GM12878 (cell line): ENCODE measurements around the gene MORF4L2. TPM values are rescaled to one million over a fixed set of nuclear protein-coding genes. Genes with fewer than 3 reads are reported as not detected.

Experiments used
- ATAC-seq: fragments of 200-7000 bp; cut with Tn5 transposase; 3 replicates; pipeline ENCODE4 v1.9.1; 2020; ENCODE audit warnings: mild to moderate bottlenecking, moderate library complexity
- BruUV-seq: library from RNA; stranded (reverse); fragments of 400-500 nt; replicated peaks from 2 replicates; lab custom pipeline; 2021; lab: Mats Ljungman, UMichigan
- CTCF ChIA-PET: fragments of 300-600 bp; sonication (Branson Sonifier 250); formaldehyde crosslinking; extraction: SDS; loops from one replicate; lab custom pipeline; 2021; ENCODE audit warnings: inconsistent platforms; lab: Yijun Ruan, JAX
- POLR2A ChIA-PET: fragments of 350-600 bp; formaldehyde crosslinking; extraction: SDS; loops from one replicate; lab custom pipeline; 2021; ENCODE audit warnings: inconsistent platforms; lab: Charles Lee
- RAD21 ChIA-PET: fragments of 300-600 bp; sonication (Branson Sonifier 250); formaldehyde crosslinking; loops from one replicate; lab custom pipeline; 2023; ENCODE audit warnings: antibody characterized with exemption; ENCODE audit not compliant: unreplicated experiment; lab: Charles Lee
- SMC1A ChIA-PET: fragments of 300-600 bp; sonication (Branson Sonifier 250); formaldehyde crosslinking; loops from one replicate; lab custom pipeline; 2023; ENCODE audit not compliant: unreplicated experiment, uncharacterized antibody; lab: Charles Lee
- DNase-seq: peaks from one replicate; pipeline ENCODE4 v3.0.0-alpha.2; 2011; ENCODE audit warnings: low read depth, low spot score
- FAIRE-seq: peaks from 3 replicates; lab custom pipeline; 2011; peaks lifted over from hg19 to GRCh38; lab: Jason Lieb, UNC
- H2AFZ ChIP-seq: 2 replicates; pipeline ENCODE4 v1.6.0; 2011; ENCODE audit warnings: low read depth, low read length, control low read depth; ENCODE audit not compliant: control insufficient read depth
- H3K27ac ChIP-seq: 2 replicates; pipeline ENCODE4 v1.5.1; 2011; ENCODE audit warnings: control low read depth; ENCODE audit not compliant: control insufficient read depth, insufficient read depth
- H3K27me3 ChIP-seq, 2 experiments: replicated peaks in 1 of 2; 2 replicates each; pipeline versions ENCODE4 v1.6.0 to v1.6.1; 2011; ENCODE audit warnings: low read length in 1 of 2; ENCODE audit not compliant: control insufficient read depth in 2 of 2, insufficient read depth in 2 of 2
- H3K36me3 ChIP-seq, 2 experiments: 2 replicates each; pipeline ENCODE4 v1.5.1; 2011; ENCODE audit warnings: low read length in 1 of 2; ENCODE audit not compliant: control insufficient read depth in 2 of 2, insufficient read depth in 2 of 2
- H3K4me1 ChIP-seq: 2 replicates; pipeline ENCODE4 v1.6.1; 2011; ENCODE audit warnings: mild to moderate bottlenecking, low read length, moderate library complexity, mixed read lengths; ENCODE audit not compliant: control insufficient read depth, insufficient read depth
- H3K4me2 ChIP-seq: 2 replicates; pipeline ENCODE4 v1.6.0; 2011; ENCODE audit warnings: control low read depth; ENCODE audit not compliant: control insufficient read depth, insufficient read depth
- H3K4me3 ChIP-seq: fragments of 200-600 bp; sonication (generic); 2 replicates; pipeline ENCODE4 v1.5.1; 2016
- H3K79me2 ChIP-seq: 2 replicates; pipeline ENCODE4 v1.6.0; 2011; ENCODE audit warnings: low read length; ENCODE audit not compliant: control insufficient read depth, insufficient read depth
- H3K9ac ChIP-seq: 2 replicates; pipeline ENCODE4 v1.8.0; 2011; ENCODE audit warnings: low read length, control low read depth, mixed read lengths; ENCODE audit not compliant: control insufficient read depth, insufficient read depth
- H3K9me3 ChIP-seq: replicated peaks from 3 replicates; pipeline ENCODE4 v1.5.1; 2011; ENCODE audit warnings: mild to moderate bottlenecking, low read length; ENCODE audit not compliant: control insufficient read depth, insufficient read depth
- H4K20me1 ChIP-seq: 2 replicates; pipeline ENCODE4 v1.6.0; 2011; ENCODE audit not compliant: control insufficient read depth, insufficient read depth
- BHLHE40 ChIP-seq, 2 experiments: fragments of 450-650 bp in 1 of 2; IDR thresholded peaks; 2 replicates each; pipeline ENCODE4 v1.6.1; 2011 to 2017; ENCODE audit warnings: low read depth in 2 of 2, borderline replicate concordance in 1 of 2, improper control_type of control experiment in 1 of 2, low read length in 1 of 2, mild to moderate bottlenecking in 1 of 2
- CHD2 ChIP-seq: IDR thresholded peaks from 2 replicates; pipeline ENCODE4 v1.6.1; 2011; ENCODE audit warnings: low read depth, low read length, improper control_type of control experiment, borderline replicate concordance
- EP300 ChIP-seq, 2 experiments: fragments of 150-350 bp in 1 of 2; IDR thresholded peaks; 2 replicates each; pipeline ENCODE4 v1.6.1; 2011 to 2012; ENCODE audit warnings: low read depth in 2 of 2, low read length in 2 of 2, borderline replicate concordance in 1 of 2, improper control_type of control experiment in 1 of 2, inconsistent platforms in 1 of 2; ENCODE audit not compliant: control insufficient read depth in 1 of 2
- ETV6 ChIP-seq, 2 experiments: fragments of 450-650 bp in 1 of 2; IDR thresholded peaks in 1 of 2; conservative IDR thresholded peaks in 1 of 2; 2 replicates each; pipeline ENCODE4 v1.6.1; 2014; ENCODE audit warnings: antibody characterized with exemption in 1 of 2, borderline replicate concordance in 1 of 2, low read depth in 1 of 2, mild to moderate bottlenecking in 1 of 2, moderate library complexity in 1 of 2
- GATAD2B ChIP-seq: fragments of 450-650 bp; conservative IDR thresholded peaks from 2 replicates; pipeline ENCODE4 v1.6.1; 2017; ENCODE audit warnings: low read depth, mild to moderate bottlenecking, moderate library complexity
- MTA3 ChIP-seq: IDR thresholded peaks from 2 replicates; pipeline ENCODE4 v1.6.1; 2012; ENCODE audit warnings: low read length, inconsistent platforms, borderline replicate concordance
- NFIC ChIP-seq: IDR thresholded peaks from 2 replicates; pipeline ENCODE4 v1.6.1; 2012; ENCODE audit warnings: low read depth, mild to moderate bottlenecking, inconsistent platforms, low read length, moderate library complexity
- RCOR1 ChIP-seq: conservative IDR thresholded peaks from 2 replicates; pipeline ENCODE4 v1.6.1; 2012; ENCODE audit warnings: low read depth, low read length, improper control_type of control experiment
- SIX5 ChIP-seq: IDR thresholded peaks from 2 replicates; pipeline ENCODE4 v1.6.1; 2011; ENCODE audit warnings: mild to moderate bottlenecking, low read depth, low read length, moderate library complexity; ENCODE audit not compliant: severe bottlenecking
- SMARCA5 ChIP-seq: fragments of 450-650 bp; IDR thresholded peaks from 2 replicates; pipeline ENCODE4 v1.6.1; 2017; ENCODE audit warnings: mild to moderate bottlenecking
- SREBF1 ChIP-seq: IDR thresholded peaks from 2 replicates; pipeline ENCODE4 v1.6.1; 2012; ENCODE audit warnings: mild to moderate bottlenecking, low read length
- TARDBP ChIP-seq: IDR thresholded peaks from 2 replicates; pipeline ENCODE4 v1.6.1; 2016; ENCODE audit warnings: borderline replicate concordance
- TCF7 ChIP-seq: IDR thresholded peaks from 2 replicates; pipeline ENCODE4 v1.6.1; 2014; ENCODE audit warnings: antibody characterized with exemption, borderline replicate concordance
- ZNF24 ChIP-seq: fragments of 450-650 bp; IDR thresholded peaks from 2 replicates; pipeline ENCODE4 v1.6.1; 2017; ENCODE audit warnings: antibody characterized with exemption, mild to moderate bottlenecking
- ZNF622 ChIP-seq: fragments of 450-650 bp; IDR thresholded peaks from 2 replicates; pipeline ENCODE4 v1.6.1; 2017; ENCODE audit warnings: mild to moderate bottlenecking, inconsistent platforms
- WGBS: methylation state at CpG from one replicate; pipeline ENCODE4 v1.1.6; 2016; ENCODE audit warnings: low lambda C conversion rate; ENCODE audit not compliant: insufficient replicate concordance, insufficient coverage; ENCODE audit errors: missing lambda C conversion rate; 5-methylcytosine and 5-hydroxymethylcytosine counted together
- in situ Hi-C: fragments of 300-500 bp; cut with MboI; formaldehyde crosslinking; loops from 9 replicates; pipeline ENCODE4 v1.14.3; 2018; ENCODE audit warnings: mixed read lengths
- intact Hi-C: fragments of 100-400 bp; cut with micrococcal nuclease; formaldehyde crosslinking; loops from one replicate; pipeline ENCODE4 v1.14.2; 2022; ENCODE audit not compliant: unreplicated experiment
- polyA plus RNA-seq, 11 experiments: library from polyadenylated mRNA; depleted of rRNA in 4 of 11; unstranded in 6 of 11; stranded (reverse) in 5 of 11; fragments of >200 nt; fragmentation: Nextera tagmentation in 4 of 11; fragmentation: Illumina TruSeq in 1 of 11; extraction: Ambion mirVana in 4 of 11; extraction: Trizol in 1 of 11; gene quantifications; 1 replicate in 1 of 11; 2 replicates in 10 of 11; pipeline versions ENCODE4 v1.2.1 to v1.2.3, GENCODE V29; 2011 to 2016; ENCODE audit warnings: inconsistent platforms in 2 of 11, missing spikeins in 2 of 11, low read depth in 1 of 11
- total RNA-seq, 4 experiments: library from RNA; depleted of rRNA in 3 of 4; stranded (reverse); fragments of >200 nt in 3 of 4; fragmentation: Illumina TruSeq in 1 of 4; extraction: Trizol in 1 of 4; gene quantifications; 2 replicates each; pipeline versions ENCODE4 v1.2.1 to v1.2.3, GENCODE V29; 2013 to 2021
- TF ChIP-seq, protein P1 (sequence below): fragments of 450-650 bp; IDR thresholded peaks from 2 replicates; pipeline ENCODE4 v1.6.1; 2016; ENCODE audit warnings: mild to moderate bottlenecking, moderate library complexity, borderline replicate concordance
- TF ChIP-seq, protein P2 (sequence below): fragments of 450-650 bp; IDR thresholded peaks from 2 replicates; pipeline ENCODE4 v1.6.1; 2017; ENCODE audit warnings: antibody characterized with exemption, mild to moderate bottlenecking, moderate library complexity

The MORF4L2 gene
- total and polyA plus RNA-seq, 10 of the 15 experiments (the other 5 are each of a cell fraction or from before 2014, with no cell fraction given) = 118 to 311 (median 199) TPM

DNA sequence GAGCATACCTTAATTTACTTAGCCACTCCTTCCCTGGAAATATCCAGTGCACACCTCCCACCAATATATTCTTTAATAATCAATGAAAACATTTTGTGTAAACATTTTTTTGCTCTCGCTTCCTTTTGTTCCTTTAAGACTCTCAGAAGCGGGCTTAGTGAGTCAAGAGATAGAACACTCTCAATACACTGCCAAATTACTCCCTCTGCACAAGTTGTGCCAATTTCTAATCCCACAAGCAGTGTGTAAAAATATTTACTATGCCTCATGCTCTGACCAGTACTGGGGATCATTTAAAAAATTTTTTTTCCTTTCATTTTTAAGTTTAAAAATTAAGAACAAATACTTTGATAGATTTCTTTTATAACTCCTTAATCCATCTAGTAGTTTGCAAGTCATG, 5.1 kb downstream of the MORF4L2 start:
- Histone ChIP-seq H3K4me3 (no peak overlapping the region), H3K79me2 (peaks cover 23% of the 10 kb centered on the region), H2AFZ (no peak overlapping the region), H4K20me1 (no peaks in the 10 kb centered on the region), H3K27me3 (no peaks in the 10 kb centered on the region), H3K9me3 (no peaks in the 10 kb centered on the region), H3K27ac (no peak overlapping the region), H3K36me3 (0 out of 4 replicates have a peak, but pooled peaks cover 0 to 3% of the 10 kb centered on the region in 2 experiments), H3K4me1 (no peaks in the 10 kb centered on the region), H3K9ac (no peak overlapping the region), H3K4me2 (no peak overlapping the region)
- DNase-seq = no peak
- ATAC-seq = no peak
- ChIA-PET POLR2A (no interaction called here), RAD21 (no interaction called here), CTCF (interaction anchor here (1.0 kb wide), 1 partner anchor 184 kb away, joined by 3 read pairs; no protein-coding TSS in a partner anchor), SMC1A (no interaction called here)
- 82% methylated on average over 2 of the region's 2 CpGs for WGBS
- no TSS peak for BruUV-seq
- no peak for FAIRE-seq
- intact Hi-C loops (no loop called here), in situ Hi-C loops (loop anchor here (10.0 kb wide), 1 partner anchor 473 kb away; the partner anchor contains the start of gene SLC25A53)
- TF ChIP-seq TCF7 = no peak
- no peak for TF ChIP-seq EP300 (IDR thresholded peaks at IDR 0.05; ENCODE audit: borderline replicate concordance in 1 of 2, control insufficient read depth in 1 of 2, low read depth in 2 of 2, low read length in 2 of 2)
- TF ChIP-seq ETV6 (conservative IDR thresholded peaks at IDR 0.05 in 1 of 2, IDR thresholded peaks at IDR 0.05 in 1 of 2; ENCODE audit: borderline replicate concordance in 1 of 2, low read depth in 1 of 2) = no peak
- no peak for TF ChIP-seq ZNF24
- no peak for TF ChIP-seq SMARCA5
- TF ChIP-seq BHLHE40 (IDR thresholded peaks at IDR 0.05; ENCODE audit: borderline replicate concordance in 1 of 2, low read depth in 2 of 2, low read length in 1 of 2) = no peak
- TF ChIP-seq ZNF622 = no peak
- TF ChIP-seq MTA3 = no peak
- TF ChIP-seq, protein P1, sequence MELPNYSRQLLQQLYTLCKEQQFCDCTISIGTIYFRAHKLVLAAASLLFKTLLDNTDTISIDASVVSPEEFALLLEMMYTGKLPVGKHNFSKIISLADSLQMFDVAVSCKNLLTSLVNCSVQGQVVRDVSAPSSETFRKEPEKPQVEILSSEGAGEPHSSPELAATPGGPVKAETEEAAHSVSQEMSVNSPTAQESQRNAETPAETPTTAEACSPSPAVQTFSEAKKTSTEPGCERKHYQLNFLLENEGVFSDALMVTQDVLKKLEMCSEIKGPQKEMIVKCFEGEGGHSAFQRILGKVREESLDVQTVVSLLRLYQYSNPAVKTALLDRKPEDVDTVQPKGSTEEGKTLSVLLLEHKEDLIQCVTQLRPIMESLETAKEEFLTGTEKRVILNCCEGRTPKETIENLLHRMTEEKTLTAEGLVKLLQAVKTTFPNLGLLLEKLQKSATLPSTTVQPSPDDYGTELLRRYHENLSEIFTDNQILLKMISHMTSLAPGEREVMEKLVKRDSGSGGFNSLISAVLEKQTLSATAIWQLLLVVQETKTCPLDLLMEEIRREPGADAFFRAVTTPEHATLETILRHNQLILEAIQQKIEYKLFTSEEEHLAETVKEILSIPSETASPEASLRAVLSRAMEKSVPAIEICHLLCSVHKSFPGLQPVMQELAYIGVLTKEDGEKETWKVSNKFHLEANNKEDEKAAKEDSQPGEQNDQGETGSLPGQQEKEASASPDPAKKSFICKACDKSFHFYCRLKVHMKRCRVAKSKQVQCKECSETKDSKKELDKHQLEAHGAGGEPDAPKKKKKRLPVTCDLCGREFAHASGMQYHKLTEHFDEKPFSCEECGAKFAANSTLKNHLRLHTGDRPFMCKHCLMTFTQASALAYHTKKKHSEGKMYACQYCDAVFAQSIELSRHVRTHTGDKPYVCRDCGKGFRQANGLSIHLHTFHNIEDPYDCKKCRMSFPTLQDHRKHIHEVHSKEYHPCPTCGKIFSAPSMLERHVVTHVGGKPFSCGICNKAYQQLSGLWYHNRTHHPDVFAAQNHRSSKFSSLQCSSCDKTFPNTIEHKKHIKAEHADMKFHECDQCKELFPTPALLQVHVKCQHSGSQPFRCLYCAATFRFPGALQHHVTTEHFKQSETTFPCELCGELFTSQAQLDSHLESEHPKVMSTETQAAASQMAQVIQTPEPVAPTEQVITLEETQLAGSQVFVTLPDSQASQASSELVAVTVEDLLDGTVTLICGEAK = no peak
- TF ChIP-seq TARDBP = no peak
- TF ChIP-seq SIX5 = no peak
- TF ChIP-seq NFIC = no peak
- no peak for TF ChIP-seq CHD2
- TF ChIP-seq SREBF1 = no peak
- TF ChIP-seq, protein P2, sequence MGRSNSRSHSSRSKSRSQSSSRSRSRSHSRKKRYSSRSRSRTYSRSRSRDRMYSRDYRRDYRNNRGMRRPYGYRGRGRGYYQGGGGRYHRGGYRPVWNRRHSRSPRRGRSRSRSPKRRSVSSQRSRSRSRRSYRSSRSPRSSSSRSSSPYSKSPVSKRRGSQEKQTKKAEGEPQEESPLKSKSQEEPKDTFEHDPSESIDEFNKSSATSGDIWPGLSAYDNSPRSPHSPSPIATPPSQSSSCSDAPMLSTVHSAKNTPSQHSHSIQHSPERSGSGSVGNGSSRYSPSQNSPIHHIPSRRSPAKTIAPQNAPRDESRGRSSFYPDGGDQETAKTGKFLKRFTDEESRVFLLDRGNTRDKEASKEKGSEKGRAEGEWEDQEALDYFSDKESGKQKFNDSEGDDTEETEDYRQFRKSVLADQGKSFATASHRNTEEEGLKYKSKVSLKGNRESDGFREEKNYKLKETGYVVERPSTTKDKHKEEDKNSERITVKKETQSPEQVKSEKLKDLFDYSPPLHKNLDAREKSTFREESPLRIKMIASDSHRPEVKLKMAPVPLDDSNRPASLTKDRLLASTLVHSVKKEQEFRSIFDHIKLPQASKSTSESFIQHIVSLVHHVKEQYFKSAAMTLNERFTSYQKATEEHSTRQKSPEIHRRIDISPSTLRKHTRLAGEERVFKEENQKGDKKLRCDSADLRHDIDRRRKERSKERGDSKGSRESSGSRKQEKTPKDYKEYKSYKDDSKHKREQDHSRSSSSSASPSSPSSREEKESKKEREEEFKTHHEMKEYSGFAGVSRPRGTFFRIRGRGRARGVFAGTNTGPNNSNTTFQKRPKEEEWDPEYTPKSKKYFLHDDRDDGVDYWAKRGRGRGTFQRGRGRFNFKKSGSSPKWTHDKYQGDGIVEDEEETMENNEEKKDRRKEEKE = no peak
- TF ChIP-seq GATAD2B = no peak
- no peak for TF ChIP-seq RCOR1
